HL-60 (cell line): Measurements from ENCODE around the gene LYRM9.

Source experiments
- DNase-seq, 2 experiments: peaks; one replicate each; pipeline ENCODE4 v3.0.0-alpha.2; 2010 to 2020; ENCODE audit warnings: low read depth in 1 of 2, low spot score in 1 of 2
- H3K27ac ChIP-seq: fragments of 250-450 bp; sonication (Bioruptor Pico); replicated peaks from 2 replicates; pipeline ENCODE4 v1.5.1; 2020; ENCODE audit warnings: mild to moderate bottlenecking, moderate library complexity
- H3K27me3 ChIP-seq: fragments of 250-450 bp; sonication (Bioruptor Pico); 2 replicates; pipeline ENCODE4 v1.5.1; 2021; ENCODE audit warnings: mild to moderate bottlenecking, moderate library complexity; ENCODE audit not compliant: insufficient read depth, poor library complexity, severe bottlenecking
- H3K4me3 ChIP-seq: replicated peaks from 2 replicates; pipeline ENCODE4 v1.5.1; 2011; ENCODE audit warnings: mild to moderate bottlenecking, control low read depth, low read length; ENCODE audit not compliant: insufficient read depth
- CTCF ChIP-seq: IDR thresholded peaks from one replicate; pipeline ENCODE4 v1.5.1; 2011; ENCODE audit warnings: low read length, control low read depth, inconsistent platforms; ENCODE audit not compliant: insufficient read depth
- GABPA ChIP-seq: IDR thresholded peaks from 2 replicates; pipeline ENCODE4 v1.6.1; 2012; ENCODE audit warnings: low read depth
- POLR2AphosphoS5 ChIP-seq: IDR thresholded peaks from 2 replicates; pipeline ENCODE4 v1.6.1; 2012; ENCODE audit warnings: low read depth
- REST ChIP-seq: IDR thresholded peaks from 2 replicates; pipeline ENCODE4 v1.6.1; 2012; ENCODE audit warnings: low read depth; ENCODE audit not compliant: insufficient replicate concordance
- SPI1 ChIP-seq: IDR thresholded peaks from 2 replicates; pipeline ENCODE4 v1.6.1; 2012; ENCODE audit warnings: low read depth, mild to moderate bottlenecking, borderline replicate concordance

Gene LYRM9

GRCh38 chr17:27928587-27928986, 35.4 kb upstream of the LYRM9 start:
- H3K27ac ChIP-seq: no peak overlapping the region
- no peak overlapping the region for H3K4me3 ChIP-seq
- no peak for DNase-seq
- TF ChIP-seq POLR2AphosphoS5 (no peak), SPI1 (no peak), GABPA (no peak), REST (no peak), CTCF (no peak)
- no peaks in the 10 kb centered on the region for H3K27me3 ChIP-seq

- H3K4me3 ChIP-seq: no peak overlapping the region
Measured at GRCh38 chr17:27927781-27928180, 34.6 kb upstream of the LYRM9 start.

GRCh38 chr17:27921599-27921998, 28.4 kb upstream of the LYRM9 start:
- no peaks in the 10 kb centered on the region for H3K27me3 ChIP-seq
- H3K4me3 ChIP-seq: no peak overlapping the region
- TF ChIP-seq POLR2AphosphoS5: no peak
- no peak for TF ChIP-seq REST
- no peak for TF ChIP-seq CTCF
- TF ChIP-seq SPI1: no peak
- TF ChIP-seq GABPA: no peak

More at GRCh38 chr17:27927781-27928180, 34.6 kb upstream of the LYRM9 start:
- no peak for TF ChIP-seq POLR2AphosphoS5
- TF ChIP-seq CTCF: no peak
- TF ChIP-seq SPI1: no peak
- no peak for TF ChIP-seq GABPA
- TF ChIP-seq REST: no peak
- Histone ChIP-seq H3K27ac (no peak overlapping the region), H3K27me3 (no peaks in the 10 kb centered on the region)
- DNase-seq: no peak

More at GRCh38 chr17:27921599-27921998, 28.4 kb upstream of the LYRM9 start:
- DNase-seq: no peak
- no peak overlapping the region for H3K27ac ChIP-seq
